IMR-90 (cell line): ENCODE results near the gene ECM1. TPM values are rescaled to one million over a fixed set of nuclear protein-coding genes. Genes with fewer than 3 reads are reported as not detected.

ENCODE experiments used
- ATAC-seq: fragments of 200-7000 bp; cut with Tn5 transposase; 2 replicates; pipeline ENCODE4 v1.9.1; 2020; ENCODE audit warnings: low read depth, mild to moderate bottlenecking, moderate library complexity
- BruUV-seq: library from RNA; stranded (reverse); fragments of 400-500 nt; replicated peaks from 2 replicates; lab custom pipeline; 2021; lab: Mats Ljungman, UMichigan
- CTCF ChIA-PET: fragments of 300-600 bp; formaldehyde crosslinking; extraction: SDS; loops from one replicate; lab custom pipeline; 2021; ENCODE audit warnings: antibody characterized with exemption; lab: Yijun Ruan, JAX
- POLR2A ChIA-PET: fragments of 300-600 bp; sonication (Branson Sonifier 250); formaldehyde crosslinking; loops from one replicate; lab custom pipeline; 2022; ENCODE audit warnings: antibody characterized with exemption; ENCODE audit not compliant: unreplicated experiment; lab: Charles Lee
- DNase-seq: peaks from one replicate; pipeline ENCODE4 v3.0.0; 2013
- H2AFZ ChIP-seq: replicated peaks from 2 replicates; pipeline ENCODE3; 2013; ENCODE audit warnings: low read length, mild to moderate bottlenecking; ENCODE audit not compliant: poor library complexity
- H2AK5ac ChIP-seq: 2 replicates; pipeline ENCODE4 v1.6.1; 2013; ENCODE audit warnings: low read depth, low read length, inconsistent platforms
- H2AK9ac ChIP-seq: replicated peaks from 2 replicates; pipeline ENCODE3; 2013; ENCODE audit warnings: mild to moderate bottlenecking, low read depth, low read length, moderate library complexity; ENCODE audit not compliant: poor library complexity
- H2BK120ac ChIP-seq: 2 replicates; pipeline ENCODE4 v1.6.1; 2013; ENCODE audit warnings: low read depth, low read length, inconsistent platforms
- H2BK15ac ChIP-seq: 3 replicates; pipeline ENCODE4 v1.6.1; 2013; ENCODE audit warnings: low read depth, low read length, inconsistent platforms
- H2BK20ac ChIP-seq: 2 replicates; pipeline ENCODE4 v1.6.1; 2013; ENCODE audit warnings: low read depth, mild to moderate bottlenecking, inconsistent platforms, low read length, moderate library complexity
- H2BK5ac ChIP-seq: 2 replicates; pipeline ENCODE4 v1.6.1; 2013; ENCODE audit warnings: mild to moderate bottlenecking, low read depth, low read length, inconsistent platforms; ENCODE audit not compliant: poor library complexity, severe bottlenecking
- H3K14ac ChIP-seq: replicated peaks from 2 replicates; pipeline ENCODE4 v1.6.1; 2013; ENCODE audit warnings: low read depth, low read length, inconsistent platforms
- H3K18ac ChIP-seq: 2 replicates; pipeline ENCODE4 v1.6.1; 2013; ENCODE audit warnings: low read depth, low read length, control low read depth
- H3K23ac ChIP-seq: 2 replicates; pipeline ENCODE4 v1.6.1; 2013; ENCODE audit warnings: low read depth, low read length, inconsistent platforms
- H3K27ac ChIP-seq: 2 replicates; pipeline ENCODE4 v1.5.1; 2013; ENCODE audit warnings: mild to moderate bottlenecking, control low read depth, low read length; ENCODE audit not compliant: insufficient read depth
- H3K27me3 ChIP-seq: 2 replicates; pipeline ENCODE4 v1.6.1; 2013; ENCODE audit warnings: low read length; ENCODE audit not compliant: control insufficient read depth, insufficient read depth
- H3K36me3 ChIP-seq: 2 replicates; pipeline ENCODE4 v1.6.1; 2013; ENCODE audit warnings: low read length, mixed read lengths; ENCODE audit not compliant: control insufficient read depth, insufficient read depth
- H3K4ac ChIP-seq: 2 replicates; pipeline ENCODE4 v1.6.1; 2013; ENCODE audit warnings: low read depth, low read length, inconsistent platforms
- H3K4me1 ChIP-seq: 2 replicates; pipeline ENCODE4 v1.6.1; 2013; ENCODE audit warnings: low read length, mixed read lengths; ENCODE audit not compliant: control insufficient read depth, insufficient read depth
- H3K4me2 ChIP-seq: 2 replicates; pipeline ENCODE4 v1.6.1; 2013; ENCODE audit warnings: low read depth, mild to moderate bottlenecking, control low read depth, low read length, moderate library complexity
- H3K4me3 ChIP-seq: 2 replicates; pipeline ENCODE4 v1.5.1; 2013; ENCODE audit warnings: low read depth, mild to moderate bottlenecking, control low read depth, low read length, moderate library complexity; ENCODE audit not compliant: insufficient read depth
- H3K56ac ChIP-seq: 2 replicates; pipeline ENCODE4 v1.6.1; 2013; ENCODE audit warnings: low read length, inconsistent platforms; ENCODE audit not compliant: insufficient read depth; ENCODE audit errors: extremely low read depth
- H3K79me1 ChIP-seq, 2 experiments: 2 replicates each; pipeline ENCODE4 v1.6.1; 2013; ENCODE audit warnings: low read length in 2 of 2, inconsistent platforms in 1 of 2, low read depth in 1 of 2
- H3K9ac ChIP-seq: 2 replicates; pipeline ENCODE4 v1.6.1; 2013; ENCODE audit warnings: low read depth, low read length, control low read depth
- H3K9me1 ChIP-seq: 2 replicates; pipeline ENCODE4 v1.6.1; 2013; ENCODE audit warnings: low read length, inconsistent platforms; ENCODE audit not compliant: insufficient read depth
- H3K9me3 ChIP-seq: 2 replicates; pipeline ENCODE4 v1.6.1; 2013; ENCODE audit warnings: low read length; ENCODE audit not compliant: control insufficient read depth, insufficient read depth
- H4K20me1 ChIP-seq: 2 replicates; pipeline ENCODE4 v1.6.1; 2013; ENCODE audit warnings: low read length, inconsistent platforms; ENCODE audit not compliant: insufficient read depth
- H4K5ac ChIP-seq: 2 replicates; pipeline ENCODE4 v1.6.1; 2013; ENCODE audit warnings: mild to moderate bottlenecking, low read depth, low read length, control low read depth
- H4K8ac ChIP-seq, 2 experiments: 2 replicates each; pipeline ENCODE4 v1.6.1; 2013; ENCODE audit warnings: low read depth in 2 of 2, low read length in 2 of 2, control low read depth in 1 of 2, inconsistent platforms in 1 of 2
- H4K91ac ChIP-seq: 2 replicates; pipeline ENCODE4 v1.6.1; 2013; ENCODE audit warnings: low read depth, low read length, inconsistent platforms; ENCODE audit not compliant: insufficient read depth
- POLR2A ChIP-seq: IDR thresholded peaks from 2 replicates; pipeline ENCODE4 v1.6.1; 2012; ENCODE audit warnings: mild to moderate bottlenecking, low read depth, low read length
- RAD21 ChIP-seq: IDR thresholded peaks from 2 replicates; pipeline ENCODE4 v1.6.1; 2012; ENCODE audit warnings: low read length, improper control_type of control experiment
- SMC3 ChIP-seq: fragments of 150-350 bp; IDR thresholded peaks from 2 replicates; pipeline ENCODE4 v1.6.1; 2016; ENCODE audit warnings: low read depth, mild to moderate bottlenecking, antibody characterized with exemption, low read length, moderate library complexity
- WGBS, 2 experiments: methylation state at CpG; one replicate each; pipeline versions ENCODE4 v1.1.5 to v1.1.7; 2013; ENCODE audit warnings: missing lambda C conversion rate in 2 of 2; ENCODE audit not compliant: insufficient read length in 1 of 2; ENCODE audit errors: extremely low coverage in 2 of 2; 5-methylcytosine and 5-hydroxymethylcytosine counted together
- dilution Hi-C: fragments of 300-500 bp; cut with HindIII; formaldehyde crosslinking; loops from one replicate; pipeline ENCODE4 v1.14.3; 2018; ENCODE audit warnings: low sequenced_read_pairs; ENCODE audit not compliant: unreplicated experiment
- in situ Hi-C: fragments of 300-500 bp; cut with MboI; formaldehyde crosslinking; loops from 3 replicates; pipeline ENCODE4 v1.14.3; 2019; ENCODE audit warnings: low sequenced_read_pairs, inconsistent platforms, mixed read lengths
- intact Hi-C: fragments of 100-400 bp; cut with micrococcal nuclease; formaldehyde crosslinking; loops from 2 replicates; pipeline ENCODE4 v1.10.0; 2022
- polyA plus RNA-seq, 3 experiments: library from polyadenylated mRNA; depleted of rRNA; stranded (reverse); fragments of >200 nt; gene quantifications; 2 replicates each; pipeline ENCODE4 v1.2.3, GENCODE V29; 2012; ENCODE audit warnings: low replicate concordance in 1 of 3
- total RNA-seq: library from RNA; depleted of rRNA; stranded (reverse); fragments of >200 nt; gene quantifications from 2 replicates; pipeline ENCODE4 v1.2.3, GENCODE V29; 2012
- TF ChIP-seq, protein P1 (sequence below): fragments of 150-350 bp; IDR thresholded peaks from 2 replicates; pipeline ENCODE4 v1.6.1; 2016; ENCODE audit warnings: low read depth, mild to moderate bottlenecking, low read length, moderate library complexity, borderline replicate concordance
- TF ChIP-seq, protein P2 (sequence below): conservative IDR thresholded peaks from 2 replicates; pipeline ENCODE4 v1.5.1; 2012; ENCODE audit warnings: mild to moderate bottlenecking, low read depth, low read length, improper control_type of control experiment

Gene ECM1
- total and polyA plus RNA-seq, 2 of the 4 experiments (the other 2 are of a cell fraction): 20.1 to 230 TPM

DNA sequence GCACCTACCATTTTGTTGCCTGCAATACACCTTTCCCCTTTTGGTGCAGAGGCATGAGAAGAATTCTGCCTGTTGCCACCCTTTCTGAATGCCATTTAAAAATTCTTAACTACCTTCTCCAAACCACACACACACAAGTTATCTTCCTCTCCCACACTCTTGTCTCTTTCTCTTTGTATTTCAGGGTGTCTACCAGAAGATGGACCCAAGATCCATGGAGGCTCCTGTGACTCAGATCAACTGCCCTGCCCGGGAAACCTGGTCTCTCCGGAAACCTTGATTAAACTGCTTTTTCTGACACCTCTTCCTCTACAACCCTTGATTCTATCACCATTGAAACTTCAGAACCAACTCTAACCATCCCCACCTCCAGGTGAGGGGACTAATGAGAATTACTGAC lies 23.0 kb upstream of the ECM1 start:
- Histone ChIP-seq H2BK20ac (no peak overlapping the region), H3K79me1 (peaks cover 10 to 17% of the 10 kb centered on the region in 2 experiments), H3K56ac (no peak overlapping the region), H2AK9ac (no peak overlapping the region), H3K18ac (no peak overlapping the region; the same call in 1 of the 2 replicates), H4K5ac (peak overlapping the region; percentile 70; the same call in 1 of the 2 replicates), H2AK5ac (no peak overlapping the region), H4K20me1 (no peaks in the 10 kb centered on the region), H3K27me3 (no peaks in the 10 kb centered on the region), H2BK15ac (no peak overlapping the region; the same call in 2 of the 3 replicates), H3K23ac (no peak overlapping the region), H2AFZ (peak overlapping the region; percentile 15), H3K9me1 (peaks cover 4% of the 10 kb centered on the region), H3K4me1 (no peaks in the 10 kb centered on the region; the same call in 1 of the 2 replicates), H4K8ac (peak overlapping the region in 1 of 2 experiments; percentile 11; a peak in 1 of 4 replicates), H2BK5ac (no peak overlapping the region), H3K4me3 (no peak overlapping the region), H3K9me3 (no peaks in the 10 kb centered on the region), H3K9ac (no peak overlapping the region), H3K4ac (no peak overlapping the region), H3K36me3 (no peaks in the 10 kb centered on the region), H3K4me2 (no peak overlapping the region), H2BK120ac (peak overlapping the region; percentile 28; the same call in 1 of the 2 replicates), H3K27ac (no peak overlapping the region), H4K91ac (no peak overlapping the region), H3K14ac (no peak overlapping the region)
- no CpG with 5 or more reads among the region's 2 CpGs for WGBS, 2 experiments
- TF ChIP-seq, protein P1, sequence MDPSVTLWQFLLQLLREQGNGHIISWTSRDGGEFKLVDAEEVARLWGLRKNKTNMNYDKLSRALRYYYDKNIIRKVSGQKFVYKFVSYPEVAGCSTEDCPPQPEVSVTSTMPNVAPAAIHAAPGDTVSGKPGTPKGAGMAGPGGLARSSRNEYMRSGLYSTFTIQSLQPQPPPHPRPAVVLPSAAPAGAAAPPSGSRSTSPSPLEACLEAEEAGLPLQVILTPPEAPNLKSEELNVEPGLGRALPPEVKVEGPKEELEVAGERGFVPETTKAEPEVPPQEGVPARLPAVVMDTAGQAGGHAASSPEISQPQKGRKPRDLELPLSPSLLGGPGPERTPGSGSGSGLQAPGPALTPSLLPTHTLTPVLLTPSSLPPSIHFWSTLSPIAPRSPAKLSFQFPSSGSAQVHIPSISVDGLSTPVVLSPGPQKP: no peak
- TF ChIP-seq, protein P2, sequence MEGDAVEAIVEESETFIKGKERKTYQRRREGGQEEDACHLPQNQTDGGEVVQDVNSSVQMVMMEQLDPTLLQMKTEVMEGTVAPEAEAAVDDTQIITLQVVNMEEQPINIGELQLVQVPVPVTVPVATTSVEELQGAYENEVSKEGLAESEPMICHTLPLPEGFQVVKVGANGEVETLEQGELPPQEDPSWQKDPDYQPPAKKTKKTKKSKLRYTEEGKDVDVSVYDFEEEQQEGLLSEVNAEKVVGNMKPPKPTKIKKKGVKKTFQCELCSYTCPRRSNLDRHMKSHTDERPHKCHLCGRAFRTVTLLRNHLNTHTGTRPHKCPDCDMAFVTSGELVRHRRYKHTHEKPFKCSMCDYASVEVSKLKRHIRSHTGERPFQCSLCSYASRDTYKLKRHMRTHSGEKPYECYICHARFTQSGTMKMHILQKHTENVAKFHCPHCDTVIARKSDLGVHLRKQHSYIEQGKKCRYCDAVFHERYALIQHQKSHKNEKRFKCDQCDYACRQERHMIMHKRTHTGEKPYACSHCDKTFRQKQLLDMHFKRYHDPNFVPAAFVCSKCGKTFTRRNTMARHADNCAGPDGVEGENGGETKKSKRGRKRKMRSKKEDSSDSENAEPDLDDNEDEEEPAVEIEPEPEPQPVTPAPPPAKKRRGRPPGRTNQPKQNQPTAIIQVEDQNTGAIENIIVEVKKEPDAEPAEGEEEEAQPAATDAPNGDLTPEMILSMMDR: peak; percentile 44
- TF ChIP-seq POLR2A: no peak
- TF ChIP-seq RAD21: peak; percentile 48
- TF ChIP-seq SMC3: peak; percentile 26; the same call in 1 of the 2 replicates
- peak; percentile 24 for DNase-seq
- in situ Hi-C loops: no loop called here
- ChIA-PET POLR2A (no interaction called here), CTCF (no interaction called here)
- no peak for ATAC-seq
- no TSS peak for BruUV-seq
- intact Hi-C loops: loop anchor here (5.0 kb wide), 1 partner anchor 77 kb away; no protein-coding TSS in a partner anchor
- dilution Hi-C loops: no loop called here
